H1 (cell line): ENCODE data around the gene DTWD1.

Source experiments
- CREB1 ChIP-seq: IDR thresholded peaks from 2 replicates; pipeline ENCODE4 v1.6.1; 2012; ENCODE audit warnings: inconsistent platforms
- CTCF ChIP-seq, 3 experiments: IDR thresholded peaks; 1 replicate in 2 of 3; 2 replicates in 1 of 3; pipeline versions ENCODE4 v1.5.1 to v1.6.1; 2011; ENCODE audit warnings: low read length in 3 of 3, mild to moderate bottlenecking in 3 of 3, inconsistent platforms in 2 of 3, low read depth in 1 of 3, moderate library complexity in 1 of 3; ENCODE audit not compliant: insufficient read depth in 1 of 3; ENCODE audit errors: control extremely low read depth in 1 of 3
- EP300 ChIP-seq, 2 experiments: IDR thresholded peaks; 1 replicate in 1 of 2; 2 replicates in 1 of 2; pipeline ENCODE4 v1.6.1; 2011 to 2012; ENCODE audit warnings: low read depth in 2 of 2, low read length in 2 of 2, mild to moderate bottlenecking in 2 of 2, borderline replicate concordance in 1 of 2, inconsistent platforms in 1 of 2, moderate library complexity in 1 of 2
- JUND ChIP-seq: IDR thresholded peaks from 2 replicates; pipeline ENCODE4 v1.6.1; 2011; ENCODE audit warnings: mild to moderate bottlenecking, improper control_type of control experiment, low read length
- MAFK ChIP-seq: IDR thresholded peaks from 2 replicates; pipeline ENCODE4 v1.6.1; 2012; ENCODE audit warnings: low read depth, mild to moderate bottlenecking, improper control_type of control experiment, low read length
- MAX ChIP-seq: IDR thresholded peaks from 2 replicates; pipeline ENCODE4 v1.6.1; 2012; ENCODE audit warnings: inconsistent platforms
- TAF1 ChIP-seq: IDR thresholded peaks from 2 replicates; pipeline ENCODE4 v1.6.1; 2011; ENCODE audit warnings: mild to moderate bottlenecking, low read depth, low read length

- no peak for TF ChIP-seq CTCF (IDR thresholded peaks at IDR 0.05; ENCODE audit: control extremely low read depth in 1 of 3, insufficient read depth in 1 of 3, low read depth in 1 of 3, low read length in 3 of 3)
- TF ChIP-seq CREB1, result no peak
- no peak for TF ChIP-seq MAX
- no peak for TF ChIP-seq JUND
- no peak for TF ChIP-seq EP300 (IDR thresholded peaks at IDR 0.05; ENCODE audit: borderline replicate concordance in 1 of 2, low read depth in 2 of 2, low read length in 2 of 2)
- TF ChIP-seq TAF1, result no peak
- no peak for TF ChIP-seq MAFK
Observed at GRCh38 chr15:49696433-49696832, 75.6 kb downstream of the DTWD1 start.
